ENCODE measurements around the gene ADAM29.
"Not testable (repeated sequence)": the region's sequence is repeated elsewhere in the genome, so short reads cannot be mapped to it uniquely, and the experiment has no call there.

The ADAM29 gene

GRCh38 chr4:174972911-174973310, 54.8 kb downstream of the ADAM29 start:
- DNase-seq: no peak

- DNase-seq: no peak
Measured at GRCh38 chr4:174973336-174973735, 55.2 kb downstream of the ADAM29 start.

- no peak for DNase-seq
Measured at GRCh38 chr4:174983128-174983750, 65.1 kb downstream of the ADAM29 start.

GRCh38 chr4:174983870-174984269, 65.7 kb downstream of the ADAM29 start:
- not testable (repeated sequence) for DNase-seq

GRCh38 chr4:174989791-174990190, 71.6 kb downstream of the ADAM29 start:
- no peak for DNase-seq

GRCh38 chr4:174993916-174994315, 75.8 kb downstream of the ADAM29 start:
- DNase-seq: no peak

GRCh38 chr4:174996079-174996478, 77.9 kb downstream of the ADAM29 start:
- DNase-seq: no peak

- no peak for DNase-seq
Measured at GRCh38 chr4:174999407-174999806, 81.2 kb downstream of the ADAM29 start.

GRCh38 chr4:175017751-175018150, 99.6 kb downstream of the ADAM29 start:
- DNase-seq: no peak

- not testable (repeated sequence) for DNase-seq
Measured at GRCh38 chr4:175019447-175019846, 101.3 kb downstream of the ADAM29 start.

Measured in activated effector memory CD4-positive, alpha-beta T cell treated with Interleukin-2 at 50 U/mL for 16 hours (primary cell).